Neutrophil (primary cell): ENCODE measurements around the gene LEKR1.

Experiments used
- H3K27ac ChIP-seq: fragments of 200-600 bp; sonication (generic); 2 replicates; pipeline ENCODE4 v1.5.1; 2016; ENCODE audit warnings: mild to moderate bottlenecking, moderate library complexity
- H3K27me3 ChIP-seq: fragments of 200-600 bp; sonication (generic); 2 replicates; pipeline ENCODE4 v1.6.0; 2016; ENCODE audit warnings: mild to moderate bottlenecking
- H3K36me3 ChIP-seq: fragments of 200-600 bp; sonication (generic); 2 replicates; pipeline ENCODE4 v1.5.1; 2017
- H3K4me1 ChIP-seq, 2 experiments: fragments of 200-600 bp in 1 of 2; sonication (generic) in 1 of 2; 1 replicate in 1 of 2; 2 replicates in 1 of 2; pipeline versions ENCODE4 v1.5.1 to v1.6.1; 2013 to 2016; ENCODE audit warnings: low read depth in 1 of 2, low read length in 1 of 2, mild to moderate bottlenecking in 1 of 2, moderate library complexity in 1 of 2; ENCODE audit not compliant: control insufficient read depth in 1 of 2, insufficient read depth in 1 of 2
- H3K4me3 ChIP-seq, 2 experiments: fragments of 200-600 bp in 1 of 2; sonication (generic) in 1 of 2; 1 replicate in 1 of 2; 2 replicates in 1 of 2; pipeline ENCODE4 v1.5.1; 2013 to 2016; ENCODE audit warnings: low read depth in 1 of 2, low read length in 1 of 2, mild to moderate bottlenecking in 1 of 2, moderate library complexity in 1 of 2
- H3K9me3 ChIP-seq: fragments of 200-600 bp; sonication (generic); 2 replicates; pipeline ENCODE4 v1.5.1; 2016
- TF ChIP-seq, protein P1 (sequence below): fragments of 200-600 bp; sonication (generic); IDR thresholded peaks from 2 replicates; pipeline ENCODE4 v1.5.1; 2016; ENCODE audit warnings: antibody characterized with exemption

LEKR1 gene

GRCh38 chr3:157058392-157059071 lies 232.4 kb downstream of the LEKR1 start:
- TF ChIP-seq, protein P1, sequence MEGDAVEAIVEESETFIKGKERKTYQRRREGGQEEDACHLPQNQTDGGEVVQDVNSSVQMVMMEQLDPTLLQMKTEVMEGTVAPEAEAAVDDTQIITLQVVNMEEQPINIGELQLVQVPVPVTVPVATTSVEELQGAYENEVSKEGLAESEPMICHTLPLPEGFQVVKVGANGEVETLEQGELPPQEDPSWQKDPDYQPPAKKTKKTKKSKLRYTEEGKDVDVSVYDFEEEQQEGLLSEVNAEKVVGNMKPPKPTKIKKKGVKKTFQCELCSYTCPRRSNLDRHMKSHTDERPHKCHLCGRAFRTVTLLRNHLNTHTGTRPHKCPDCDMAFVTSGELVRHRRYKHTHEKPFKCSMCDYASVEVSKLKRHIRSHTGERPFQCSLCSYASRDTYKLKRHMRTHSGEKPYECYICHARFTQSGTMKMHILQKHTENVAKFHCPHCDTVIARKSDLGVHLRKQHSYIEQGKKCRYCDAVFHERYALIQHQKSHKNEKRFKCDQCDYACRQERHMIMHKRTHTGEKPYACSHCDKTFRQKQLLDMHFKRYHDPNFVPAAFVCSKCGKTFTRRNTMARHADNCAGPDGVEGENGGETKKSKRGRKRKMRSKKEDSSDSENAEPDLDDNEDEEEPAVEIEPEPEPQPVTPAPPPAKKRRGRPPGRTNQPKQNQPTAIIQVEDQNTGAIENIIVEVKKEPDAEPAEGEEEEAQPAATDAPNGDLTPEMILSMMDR: no peak
- Histone ChIP-seq H3K4me1 (no peaks in the 10 kb centered on the region), H3K27ac (no peak overlapping the region), H3K9me3 (no peaks in the 10 kb centered on the region), H3K27me3 (peaks cover 11% of the 10 kb centered on the region), H3K4me3 (no peak overlapping the region), H3K36me3 (no peaks in the 10 kb centered on the region)

DNA sequence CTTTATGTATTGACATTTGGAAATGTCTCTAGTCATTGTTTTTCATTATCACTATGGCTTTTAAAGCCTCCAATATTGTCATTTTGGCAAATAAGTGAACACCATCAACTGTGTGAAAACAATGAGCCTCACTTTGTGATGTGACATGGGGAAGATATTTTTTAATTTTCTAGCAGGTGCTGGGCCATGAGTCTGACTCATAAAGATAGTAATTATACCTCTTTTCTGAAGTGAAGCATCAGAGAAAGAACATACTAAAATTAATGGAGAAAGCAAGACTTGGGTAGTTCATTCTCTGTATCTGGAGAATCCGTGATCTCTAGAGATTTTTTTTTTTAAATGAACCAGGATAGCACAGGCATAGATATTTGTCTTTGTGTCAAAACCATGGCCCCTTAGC lies 233.0 kb downstream of the LEKR1 start:
- Histone ChIP-seq H3K4me3 (no peak overlapping the region), H3K9me3 (no peaks in the 10 kb centered on the region), H3K4me1 (no peaks in the 10 kb centered on the region), H3K27ac (no peak overlapping the region), H3K27me3 (peaks cover 16% of the 10 kb centered on the region), H3K36me3 (no peaks in the 10 kb centered on the region)
- TF ChIP-seq, protein P1: no peak

DNA sequence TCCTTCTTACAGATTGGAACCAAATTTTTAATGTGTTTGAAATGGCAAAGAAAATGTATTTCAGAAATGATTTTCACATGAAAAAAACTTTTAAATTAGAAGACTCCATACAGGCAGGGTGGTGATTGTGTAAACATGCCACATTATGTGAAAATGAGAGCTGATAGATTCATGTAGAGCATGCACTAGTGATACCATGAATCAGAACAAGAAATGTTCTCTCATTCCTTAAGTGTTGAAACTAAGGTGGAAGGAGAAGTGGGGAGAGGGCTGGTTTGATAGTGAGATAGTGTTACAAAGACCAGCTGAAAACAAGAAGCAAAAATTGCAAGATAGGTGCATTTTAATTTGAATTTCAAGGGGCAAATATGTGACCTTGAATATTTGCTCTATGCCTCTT lies 233.5 kb downstream of the LEKR1 start:
- H3K9me3 ChIP-seq: no peaks in the 10 kb centered on the region
- no peak overlapping the region for H3K27ac ChIP-seq
- H3K36me3 ChIP-seq: no peaks in the 10 kb centered on the region
- no peaks in the 10 kb centered on the region for H3K4me1 ChIP-seq
- H3K4me3 ChIP-seq: no peak overlapping the region
- peaks cover 19% of the 10 kb centered on the region for H3K27me3 ChIP-seq
- TF ChIP-seq, protein P1: no peak

DNA sequence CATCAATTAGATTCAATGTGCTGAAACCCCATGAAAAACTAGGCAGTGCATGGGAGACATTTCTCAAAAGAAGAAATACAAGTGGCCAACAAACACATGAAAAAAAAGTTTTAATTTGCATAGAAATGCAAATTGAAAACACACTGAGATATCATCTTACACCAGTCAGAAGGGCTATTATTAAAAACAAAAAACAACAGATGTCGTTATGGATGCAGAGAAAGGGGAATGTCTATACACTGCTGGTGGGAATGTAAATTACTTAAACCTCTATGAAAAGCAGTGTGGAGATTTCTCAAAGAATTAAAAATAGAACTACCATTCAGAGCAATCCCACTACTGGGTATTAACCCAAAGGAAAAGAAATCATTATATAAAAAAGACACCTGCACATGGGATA lies 235.1 kb downstream of the LEKR1 start:
- no peak overlapping the region for H3K4me3 ChIP-seq
- peaks cover 19% of the 10 kb centered on the region for H3K27me3 ChIP-seq
- no peaks in the 10 kb centered on the region for H3K9me3 ChIP-seq
- no peaks in the 10 kb centered on the region for H3K4me1 ChIP-seq
- TF ChIP-seq, protein P1: no peak
- H3K36me3 ChIP-seq: no peaks in the 10 kb centered on the region
- H3K27ac ChIP-seq: no peak overlapping the region

DNA sequence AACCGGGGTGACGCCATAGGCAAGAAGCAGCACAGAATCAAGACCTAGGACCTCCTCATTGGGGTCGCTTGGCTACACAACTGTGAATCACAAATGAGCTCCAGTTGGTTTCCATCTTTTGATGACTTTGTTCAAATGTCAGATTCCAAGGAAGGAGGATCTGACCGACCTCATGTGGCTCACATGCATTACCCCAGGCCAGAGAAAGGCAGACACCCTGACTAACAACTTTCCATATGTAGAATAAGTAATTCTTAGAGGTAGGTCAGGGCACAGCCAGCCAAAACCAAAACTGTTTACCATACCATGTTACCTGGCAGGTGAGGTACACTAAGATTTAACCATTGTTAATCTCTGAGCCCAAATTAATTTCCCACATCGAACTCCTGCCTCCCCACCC lies 237.3 kb downstream of the LEKR1 start:
- no peak overlapping the region for H3K27ac ChIP-seq

More for the DNA sequence above, 237.3 kb downstream of the LEKR1 start:
- peaks cover 19% of the 10 kb centered on the region for H3K27me3 ChIP-seq
- TF ChIP-seq, protein P1: no peak
- H3K4me3 ChIP-seq: no peak overlapping the region
- H3K36me3 ChIP-seq: no peaks in the 10 kb centered on the region
- H3K9me3 ChIP-seq: no peaks in the 10 kb centered on the region
- no peaks in the 10 kb centered on the region for H3K4me1 ChIP-seq
